Cardiac muscle cell (in vitro differentiated cells and primary cell): ENCODE data around the gene DESI1. TPM values are rescaled to one million over a fixed set of nuclear protein-coding genes. Genes with fewer than 3 reads are reported as not detected.

ENCODE experiments used
- DNase-seq, 2 donors: peaks; one replicate each; pipeline versions ENCODE4 v3.0.0 to v3.0.0-alpha.2; 2010 to 2017; ENCODE audit warnings: low read depth in 1 of 2, low spot score in 1 of 2
- H3K27ac ChIP-seq: fragments of 200-600 bp; sonication (generic); 2 replicates; pipeline ENCODE4 v1.5.1; 2016
- H3K27me3 ChIP-seq: fragments of 200-600 bp; sonication (generic); 2 replicates; pipeline ENCODE4 v1.6.0; 2016; ENCODE audit warnings: control low read depth
- H3K36me3 ChIP-seq: fragments of 200-600 bp; sonication (generic); 2 replicates; pipeline ENCODE4 v1.5.1; 2016; ENCODE audit warnings: control low read depth
- H3K4me1 ChIP-seq: fragments of 200-600 bp; sonication (generic); 2 replicates; pipeline ENCODE4 v1.8.1; 2017; ENCODE audit warnings: low read depth, mild to moderate bottlenecking, mixed run types
- H3K4me3 ChIP-seq: fragments of 200-600 bp; sonication (generic); 2 replicates; pipeline ENCODE4 v1.5.1; 2016; ENCODE audit warnings: mild to moderate bottlenecking
- H3K9me3 ChIP-seq: fragments of 200-600 bp; sonication (generic); 2 replicates; pipeline ENCODE4 v1.5.1; 2017; ENCODE audit warnings: low read depth, mild to moderate bottlenecking, control low read depth
- CTCF ChIP-seq: IDR thresholded peaks from 2 replicates; pipeline ENCODE4 v1.5.1; 2012; ENCODE audit warnings: low read depth, mild to moderate bottlenecking, low read length
- polyA plus RNA-seq: library from polyadenylated mRNA; unstranded; fragments of >200 nt; fragmentation: Nextera tagmentation; extraction: Ambion mirVana; gene quantifications from 2 replicates; pipeline ENCODE4 v1.2.1, GENCODE V29; 2016
- total RNA-seq: library from RNA; depleted of rRNA; stranded (reverse); fragments of >200 nt; gene quantifications from 2 replicates; pipeline ENCODE4 v1.2.3, GENCODE V29; 2016

The DESI1 gene
- total and polyA plus RNA-seq, 2 experiments from 2014 or later, result 27.3 to 34.2 TPM

GRCh38 chr22:41579997-41580355 is 40.9 kb downstream of the DESI1 start:
- DNase-seq, result no peak
- Histone ChIP-seq H3K36me3 (no peaks in the 10 kb centered on the region), H3K27me3 (no peaks in the 10 kb centered on the region), H3K4me1 (no peaks in the 10 kb centered on the region), H3K9me3 (no peaks in the 10 kb centered on the region), H3K4me3 (no peak overlapping the region), H3K27ac (no peak overlapping the region)
- no peak for TF ChIP-seq CTCF

GRCh38 chr22:41579297-41579996 is 41.4 kb downstream of the DESI1 start:
- TF ChIP-seq CTCF, result no peak
- Histone ChIP-seq H3K4me3 (no peak overlapping the region), H3K27me3 (no peaks in the 10 kb centered on the region), H3K36me3 (no peaks in the 10 kb centered on the region), H3K9me3 (no peaks in the 10 kb centered on the region), H3K27ac (no peak overlapping the region), H3K4me1 (no peaks in the 10 kb centered on the region)
- DNase-seq, result no peak

GRCh38 chr22:41578818-41579217 is 42.0 kb downstream of the DESI1 start:
- H3K27ac ChIP-seq, result no peak overlapping the region
- no peaks in the 10 kb centered on the region for H3K27me3 ChIP-seq
- no peaks in the 10 kb centered on the region for H3K4me1 ChIP-seq
- H3K4me3 ChIP-seq, result no peak overlapping the region
- H3K36me3 ChIP-seq, result no peaks in the 10 kb centered on the region
- H3K9me3 ChIP-seq, result no peaks in the 10 kb centered on the region
- DNase-seq, result no peak
- no peak for TF ChIP-seq CTCF

GRCh38 chr22:41578114-41578513 is 42.7 kb downstream of the DESI1 start:
- H3K27ac ChIP-seq, result no peak overlapping the region
- TF ChIP-seq CTCF, result no peak
- H3K4me1 ChIP-seq, result no peaks in the 10 kb centered on the region
- H3K36me3 ChIP-seq, result no peaks in the 10 kb centered on the region
- no peaks in the 10 kb centered on the region for H3K27me3 ChIP-seq
- DNase-seq, result no peak
- no peak overlapping the region for H3K4me3 ChIP-seq
- no peaks in the 10 kb centered on the region for H3K9me3 ChIP-seq

GRCh38 chr22:41576877-41577276 is 44.0 kb downstream of the DESI1 start:
- H3K4me3 ChIP-seq, result no peak overlapping the region
- H3K4me1 ChIP-seq, result no peaks in the 10 kb centered on the region
- H3K9me3 ChIP-seq, result no peaks in the 10 kb centered on the region
- TF ChIP-seq CTCF, result peak; percentile 63
- H3K27me3 ChIP-seq, result no peaks in the 10 kb centered on the region
- DNase-seq, result peak; percentile 48 to 77
- H3K36me3 ChIP-seq, result no peaks in the 10 kb centered on the region
- no peak overlapping the region for H3K27ac ChIP-seq

GRCh38 chr22:41575533-41575932 is 45.3 kb downstream of the DESI1 start:
- Histone ChIP-seq H3K4me3 (no peak overlapping the region), H3K4me1 (no peaks in the 10 kb centered on the region), H3K9me3 (no peaks in the 10 kb centered on the region), H3K27me3 (no peaks in the 10 kb centered on the region), H3K36me3 (no peaks in the 10 kb centered on the region), H3K27ac (no peak overlapping the region)
- DNase-seq, result no peak
- TF ChIP-seq CTCF, result no peak
